Stimulated activated CD4-positive, alpha-beta T cell treated with anti-CD3 and anti-CD28 coated beads, Interleukin-4, amount 100 ng/mL, for 24 hours (primary cell): Measurements from ENCODE around the gene KRTAP4-9.
"Not testable (repeated sequence)": the region's sequence is repeated elsewhere in the genome, so short reads cannot be mapped to it uniquely, and the experiment has no call there.

Source experiments
- DNase-seq: peaks from one replicate; pipeline ENCODE4 v3.0.0-alpha.2; 2020

KRTAP4-9 gene

DNA sequence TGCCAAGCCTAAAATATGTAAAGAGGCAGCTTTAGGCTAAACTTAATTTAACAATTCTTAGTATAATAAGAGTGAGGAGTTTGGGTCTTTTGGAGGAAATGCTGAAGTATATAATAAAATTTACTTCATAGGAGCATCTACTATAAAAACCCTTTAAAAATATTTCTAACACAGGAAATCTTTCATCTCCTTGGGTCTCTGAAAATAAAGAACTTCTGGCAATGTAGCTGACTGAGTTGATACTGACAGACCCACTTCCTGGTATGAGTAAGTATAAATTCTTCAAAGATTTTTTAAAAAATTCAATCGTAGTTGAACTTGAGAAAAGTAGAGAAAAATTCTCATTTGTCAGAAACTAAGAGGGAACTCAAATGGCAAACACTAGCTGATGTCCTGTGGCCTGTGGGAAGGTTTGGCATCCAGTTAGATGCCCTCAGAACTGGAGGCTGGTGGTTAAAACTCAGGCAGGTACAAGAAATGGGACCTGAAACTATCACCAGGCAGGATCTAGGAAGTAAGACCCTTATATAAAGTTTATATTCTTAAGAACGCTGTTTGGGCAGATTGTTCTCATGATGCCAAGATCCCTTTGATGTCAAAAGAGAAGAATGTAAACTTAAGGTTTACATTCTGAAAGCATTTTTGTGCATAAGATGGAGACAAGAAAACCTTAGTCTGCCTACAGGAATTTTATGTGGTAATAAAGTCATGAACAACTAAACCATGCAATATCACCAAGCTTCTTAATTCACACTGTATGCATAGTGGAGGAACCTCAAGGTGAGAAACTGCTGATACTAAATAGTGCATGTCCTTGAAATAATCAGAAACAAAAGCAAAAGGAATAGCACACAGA lies 28.9 kb downstream of the KRTAP4-9 start:
- no peak for DNase-seq

DNA sequence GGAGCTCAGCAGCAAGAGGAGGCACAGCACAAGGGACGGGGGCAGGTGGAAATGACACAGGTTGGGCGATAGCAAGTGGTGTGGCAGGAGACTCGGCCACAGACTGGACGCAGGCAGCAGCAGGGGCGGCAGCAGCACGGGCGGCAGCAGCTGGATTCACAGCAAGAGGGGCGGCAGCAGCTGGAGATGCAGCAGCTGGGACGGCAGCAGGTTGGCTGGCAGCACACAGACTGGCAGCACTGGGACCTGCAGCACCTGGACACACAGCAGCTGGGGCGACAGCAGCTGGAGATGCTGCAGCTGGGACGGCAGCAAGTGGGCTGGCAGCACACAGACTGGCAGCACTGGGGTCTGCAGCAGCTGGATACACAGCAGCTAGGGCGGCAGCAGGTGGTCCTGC lies 34.7 kb downstream of the KRTAP4-9 start:
- DNase-seq, result not testable (repeated sequence)

DNA sequence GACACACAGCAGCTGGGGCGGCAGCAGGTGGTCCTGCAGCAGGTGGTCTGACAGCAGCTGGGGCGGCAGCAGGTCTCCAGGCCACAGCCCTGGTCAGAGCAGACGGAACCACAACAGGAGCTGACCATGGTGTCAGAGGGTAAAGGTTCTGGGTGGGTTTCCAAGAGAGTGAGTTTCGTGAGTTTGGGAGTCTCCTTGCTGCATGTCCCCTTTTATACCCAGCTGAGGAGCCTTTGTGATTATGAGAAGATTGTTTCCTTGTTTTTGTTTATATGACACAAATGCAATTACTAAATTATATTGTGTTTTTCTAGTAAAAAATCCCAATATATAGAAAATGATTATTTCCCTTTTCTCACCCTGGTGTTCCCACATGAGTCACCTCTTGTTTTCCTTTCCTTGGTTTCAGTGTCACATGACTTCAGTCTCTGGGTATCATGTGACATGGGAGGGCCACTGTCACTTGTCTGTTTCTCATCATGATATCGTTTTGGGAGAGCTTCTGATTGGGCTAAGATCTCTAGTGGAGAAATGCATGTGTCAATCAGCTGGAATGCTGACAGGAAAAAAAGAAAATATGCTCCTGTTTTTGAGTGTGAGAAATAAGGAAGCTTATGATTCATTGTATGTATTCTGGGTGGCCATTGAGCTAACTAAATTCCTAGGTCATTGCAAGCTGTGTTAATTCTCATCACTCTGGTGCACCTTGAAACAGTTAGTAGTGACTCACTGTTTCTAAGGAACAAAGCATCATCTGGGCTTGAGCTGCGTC lies 35.4 kb downstream of the KRTAP4-9 start, which contains the start of gene KRTAP4-6:
Gene KRTAP4-6, minus strand, starts transcription at position 185 of the 772 bp plus-strand sequence. Its CDS starts 57 bp downstream, at position 128.
- no peak for DNase-seq

DNA sequence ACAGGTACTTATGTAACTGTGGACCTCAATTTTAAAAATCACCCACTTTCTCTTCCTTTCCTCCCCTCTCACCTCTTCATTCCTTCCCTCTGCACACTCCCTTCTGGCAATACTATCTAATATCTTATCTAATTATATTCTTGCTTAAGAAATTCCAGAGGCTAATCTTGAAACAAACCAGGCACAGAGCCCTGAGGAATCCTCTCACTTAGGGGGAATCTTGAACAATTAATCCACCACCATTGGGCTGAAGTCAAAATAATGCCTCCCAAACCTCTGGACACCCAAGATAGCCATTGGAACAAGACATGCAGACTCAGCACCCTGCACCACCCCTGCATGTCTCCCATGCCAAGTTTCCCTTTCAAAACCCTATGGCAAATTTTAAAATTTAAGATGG lies 36.2 kb downstream of the KRTAP4-9 start:
- no peak for DNase-seq

DNA sequence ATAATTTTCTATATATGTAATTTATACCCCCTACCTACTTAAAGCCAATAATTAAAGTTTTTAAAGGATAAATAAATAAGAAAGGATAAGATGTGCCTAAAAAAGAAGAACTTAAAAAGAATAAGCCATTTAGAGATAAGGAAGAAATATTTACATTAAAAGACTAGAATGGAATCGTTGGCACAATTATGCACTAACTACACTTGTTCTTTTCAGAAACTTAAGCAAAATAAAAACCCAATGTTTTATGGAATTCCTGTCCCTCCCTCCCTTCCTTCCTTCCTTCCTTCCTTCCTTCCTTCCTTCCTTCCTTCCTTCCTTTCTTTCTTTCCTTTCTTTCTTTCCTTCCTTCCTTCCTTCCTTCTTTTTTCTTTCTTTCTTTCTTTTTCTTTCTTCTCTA lies 39.7 kb downstream of the KRTAP4-9 start:
- DNase-seq, result no peak

DNA sequence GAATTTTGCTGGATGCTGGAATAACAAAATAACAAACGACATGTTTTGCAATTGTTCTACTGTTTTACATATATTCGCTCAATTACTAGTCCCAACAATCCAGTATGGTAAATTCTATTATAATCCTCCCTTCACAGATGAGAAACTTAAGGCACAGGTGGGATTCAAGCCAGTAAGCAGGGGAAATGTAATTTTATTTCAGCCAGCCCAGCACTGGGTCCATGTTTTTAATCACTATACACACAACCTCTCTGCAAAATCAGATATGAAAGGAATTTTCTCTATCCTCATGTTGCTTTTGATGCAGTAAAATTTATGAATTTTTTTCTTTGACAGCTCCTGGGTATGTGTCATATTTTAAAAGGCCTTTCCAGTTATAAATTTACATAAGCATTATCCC lies 40.1 kb downstream of the KRTAP4-9 start:
- no peak for DNase-seq

DNA sequence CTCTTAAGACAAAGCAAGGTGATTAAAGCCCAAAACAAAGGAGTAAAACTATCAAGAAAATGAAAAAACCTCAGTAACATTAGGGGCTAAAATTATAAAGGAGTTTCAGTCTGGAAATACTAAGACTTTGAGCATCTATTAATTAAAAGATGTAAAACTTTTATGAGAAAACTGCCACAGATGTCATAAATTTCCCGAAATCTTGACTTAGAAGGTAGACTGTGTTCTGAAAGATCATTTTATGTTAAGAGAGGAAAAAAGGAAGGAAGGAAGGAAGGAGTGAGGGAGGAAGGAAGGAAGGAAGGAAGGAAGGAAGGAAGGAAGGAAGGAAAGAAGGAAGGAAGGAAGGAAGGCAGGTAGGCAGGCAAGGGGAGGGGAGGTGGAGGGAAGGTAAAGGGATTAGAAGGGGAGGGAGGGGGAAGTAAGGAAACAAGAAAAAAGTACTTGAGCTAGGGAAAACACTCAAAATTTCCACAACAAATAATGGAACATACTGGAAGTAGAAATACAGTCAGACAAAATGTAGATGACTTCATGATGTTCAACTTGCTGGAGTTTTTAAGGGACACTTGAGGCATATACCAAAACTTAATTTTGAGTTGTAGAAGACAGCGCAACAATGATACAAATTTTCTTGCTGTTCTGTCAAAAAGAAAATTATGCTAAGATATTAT lies 42.5 kb downstream of the KRTAP4-9 start:
- no peak for DNase-seq

DNA sequence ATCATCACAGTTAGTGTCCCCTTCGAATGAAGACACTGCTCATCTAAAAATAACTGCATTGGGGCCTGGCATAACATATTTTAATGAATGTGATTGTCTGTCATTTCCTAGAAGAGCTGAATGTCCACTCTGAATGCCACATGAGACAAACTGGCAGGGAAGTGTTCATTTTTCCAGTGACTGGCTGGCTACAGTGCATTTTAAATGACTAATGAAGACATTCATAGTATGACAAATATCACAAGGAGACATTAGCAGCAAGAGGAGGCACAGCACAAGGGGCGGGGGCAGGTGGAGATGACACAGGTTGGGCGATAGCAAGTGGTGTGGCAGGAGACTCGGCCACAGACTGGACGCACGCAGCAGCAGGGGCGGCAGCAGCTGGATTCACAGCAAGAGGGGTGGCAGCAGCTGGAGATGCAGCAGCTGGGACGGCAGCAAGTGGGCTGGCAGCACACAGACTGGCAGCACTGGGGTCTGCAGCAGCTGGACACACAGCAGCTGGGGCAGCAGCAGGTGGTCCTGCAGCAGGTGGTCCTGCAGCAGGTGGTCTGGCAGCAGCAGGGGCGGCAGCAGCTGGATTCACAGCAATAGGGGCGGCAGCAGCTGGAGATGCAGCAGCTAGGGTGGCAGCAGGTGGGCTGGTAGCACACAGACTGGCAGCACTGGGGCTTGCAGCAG lies 43.9 kb downstream of the KRTAP4-9 start:
- DNase-seq, result not testable (repeated sequence)

DNA sequence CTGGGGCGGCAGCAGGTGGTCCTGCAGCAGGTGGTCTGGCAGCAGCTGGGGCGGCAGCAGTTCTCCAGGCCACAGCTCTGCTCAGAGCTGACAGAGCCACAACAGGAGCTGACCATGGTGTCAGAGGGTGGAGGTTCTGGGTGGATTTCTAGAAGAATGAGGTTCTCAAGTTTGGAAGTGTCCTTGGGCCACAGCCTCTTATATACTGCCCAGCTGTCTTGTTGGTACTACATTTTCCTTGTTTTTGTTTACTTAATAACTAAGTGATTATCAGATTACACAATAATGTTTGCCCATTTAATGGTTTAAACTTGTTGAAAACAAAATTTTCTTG lies 44.4 kb downstream of the KRTAP4-9 start, which contains the start of gene KRTAP4-5:
Gene KRTAP4-5, minus strand, starts transcription at position 174 of the 334 bp plus-strand sequence. Its CDS starts 58 bp downstream, at position 116.
- DNase-seq, result no peak

DNA sequence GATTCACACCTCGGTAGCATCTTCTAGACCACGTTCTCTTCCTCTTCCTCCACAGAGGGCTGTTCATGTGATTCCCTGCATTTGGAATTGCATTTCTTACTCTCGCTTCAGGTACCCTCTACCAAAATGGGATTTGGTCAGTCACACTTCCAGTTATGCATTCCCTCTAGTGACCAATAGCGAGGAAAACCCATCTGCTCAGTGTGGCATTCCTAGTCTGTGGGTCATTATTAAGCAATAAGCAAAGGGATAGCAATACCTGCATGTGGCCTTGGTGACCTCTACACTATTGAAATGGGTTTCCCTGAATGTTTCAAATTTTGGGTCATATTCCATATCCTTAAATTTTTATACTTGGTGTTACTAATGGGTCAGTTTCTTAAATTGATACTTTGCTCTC lies 44.8 kb downstream of the KRTAP4-9 start:
- DNase-seq, result no peak

DNA sequence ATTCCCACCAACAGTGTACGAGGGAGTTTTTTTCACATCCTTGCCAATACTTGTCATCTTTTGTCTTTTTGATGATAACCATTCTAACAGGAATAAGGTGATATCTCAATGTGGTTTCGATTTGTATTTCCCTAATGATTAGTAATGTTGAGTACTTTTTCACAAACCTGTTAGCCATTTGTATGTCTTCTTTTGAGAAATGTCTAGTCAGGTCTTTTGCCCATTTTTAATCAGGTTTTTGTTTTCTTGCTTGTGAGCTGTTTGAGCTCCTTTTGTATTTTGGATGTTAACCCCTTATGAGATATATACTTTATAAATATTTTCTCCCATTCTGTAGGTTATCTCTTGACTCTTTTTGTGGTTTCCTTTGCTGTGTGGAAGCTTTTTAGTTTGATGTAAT lies 46.3 kb downstream of the KRTAP4-9 start:
- no peak for DNase-seq

DNA sequence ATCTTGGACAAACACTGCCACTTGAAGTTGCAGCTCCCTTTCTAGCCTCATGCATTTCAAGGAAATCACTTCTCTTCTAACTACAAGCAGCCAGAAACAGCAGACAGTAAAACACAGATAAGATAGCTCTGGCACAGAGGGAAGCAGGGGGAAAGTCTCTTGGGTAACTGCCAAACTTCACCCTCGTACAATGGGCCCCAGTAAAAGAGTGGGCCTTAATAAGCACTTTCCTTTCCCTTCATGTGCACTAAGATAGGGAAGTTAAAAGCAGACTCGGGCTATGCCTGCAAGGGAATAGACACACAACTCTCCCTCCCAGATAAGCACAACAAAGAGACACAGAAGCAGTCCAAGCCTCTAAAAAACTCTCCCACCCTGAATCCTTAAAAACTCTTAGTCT lies 48.7 kb downstream of the KRTAP4-9 start:
- DNase-seq, result no peak
